IPS-18a (cell line): ENCODE results near the gene RND2.
A peak's percentile ranks its signal among the peaks of the same experiment; 100 is the strongest.
"Not testable (repeated sequence)": the region's sequence is repeated elsewhere in the genome, so short reads cannot be mapped to it uniquely, and the experiment has no call there.

Experiments
- H3K27ac ChIP-seq: one replicate; pipeline ENCODE4 v1.5.1; 2013; ENCODE audit warnings: low read length
- H3K27me3 ChIP-seq: one replicate; pipeline ENCODE4 v1.6.1; 2013; ENCODE audit warnings: mild to moderate bottlenecking, low read length; ENCODE audit not compliant: control insufficient read depth, insufficient read depth
- H3K36me3 ChIP-seq: one replicate; pipeline ENCODE4 v1.6.1; 2013; ENCODE audit warnings: low read depth, low read length; ENCODE audit not compliant: control insufficient read depth
- H3K4me1 ChIP-seq: one replicate; pipeline ENCODE4 v1.6.1; 2013; ENCODE audit warnings: low read depth, low read length; ENCODE audit not compliant: control insufficient read depth
- H3K4me3 ChIP-seq: one replicate; pipeline ENCODE4 v1.5.1; 2013; ENCODE audit warnings: low read length
- H3K9ac ChIP-seq: one replicate; pipeline ENCODE4 v1.6.1; 2013; ENCODE audit warnings: mild to moderate bottlenecking, low read length, moderate library complexity
- H3K9me3 ChIP-seq: one replicate; pipeline ENCODE4 v1.6.1; 2013; ENCODE audit warnings: low read depth, low read length; ENCODE audit not compliant: control insufficient read depth

RND2 gene

GRCh38 chr17:42991471-42991870, 33.6 kb upstream of the RND2 start:
- H3K36me3 ChIP-seq = peaks cover 52% of the 10 kb centered on the region
- H3K4me3 ChIP-seq = no peak overlapping the region
- H3K9me3 ChIP-seq = no peaks in the 10 kb centered on the region
- no peak overlapping the region for H3K9ac ChIP-seq
- H3K4me1 ChIP-seq = no peaks in the 10 kb centered on the region
- H3K27ac ChIP-seq = no peak overlapping the region
- no peaks in the 10 kb centered on the region for H3K27me3 ChIP-seq

- Histone ChIP-seq H3K4me1 (peaks cover 7% of the 10 kb centered on the region), H3K9ac (no peak overlapping the region), H3K27ac (no peak overlapping the region), H3K4me3 (no peak overlapping the region), H3K9me3 (no peaks in the 10 kb centered on the region), H3K27me3 (no peaks in the 10 kb centered on the region), H3K36me3 (peaks cover 43% of the 10 kb centered on the region)
Measured at GRCh38 chr17:42992872-42993271, 32.2 kb upstream of the RND2 start.

GRCh38 chr17:42993913-42994312, 31.1 kb upstream of the RND2 start:
- not testable (repeated sequence) for H3K4me3 ChIP-seq, H3K4me1 ChIP-seq, H3K27ac ChIP-seq, H3K27me3 ChIP-seq, H3K9ac ChIP-seq, H3K9me3 ChIP-seq
- peaks cover 38% of the 10 kb centered on the region for H3K36me3 ChIP-seq

GRCh38 chr17:42997390-42997983, 27.5 kb upstream of the RND2 start:
- Histone ChIP-seq H3K27ac (no peak overlapping the region), H3K9ac (peak overlapping the region; percentile 43), H3K4me1 (peaks cover 12% of the 10 kb centered on the region), H3K9me3 (no peaks in the 10 kb centered on the region), H3K36me3 (peaks cover 38% of the 10 kb centered on the region), H3K27me3 (no peaks in the 10 kb centered on the region), H3K4me3 (peak overlapping the region; percentile 97)

GRCh38 chr17:42997984-42998938, 26.8 kb upstream of the RND2 start, which contains the start of gene RPL27:
Gene RPL27 (plus strand): TSS chr17:42998419. CDS start chr17:42998751, 332 bp downstream.
- Histone ChIP-seq H3K4me1 (peaks cover 12% of the 10 kb centered on the region), H3K4me3 (peak within 1 kb of the TSS; percentile 97), H3K9me3 (no peaks in the 10 kb centered on the region), H3K27me3 (no peaks in the 10 kb centered on the region), H3K36me3 (peaks cover 38% of the 10 kb centered on the region), H3K27ac (peak within 1 kb of the TSS; percentile 93), H3K9ac (peak within 1 kb of the TSS; percentile 97)

- H3K36me3 ChIP-seq = peaks cover 42% of the 10 kb centered on the region
- peak overlapping the region; percentile 97 for H3K9ac ChIP-seq
- peaks cover 12% of the 10 kb centered on the region for H3K4me1 ChIP-seq
- peak overlapping the region; percentile 93 for H3K27ac ChIP-seq
- H3K9me3 ChIP-seq = no peaks in the 10 kb centered on the region
- H3K4me3 ChIP-seq = peak overlapping the region; percentile 97
- H3K27me3 ChIP-seq = no peaks in the 10 kb centered on the region
Measured at GRCh38 chr17:42999003-42999525, 26.0 kb upstream of the RND2 start.

GRCh38 chr17:43000894-43001293, 24.1 kb upstream of the RND2 start:
- H3K9ac ChIP-seq, H3K9me3 ChIP-seq, H3K4me3 ChIP-seq, H3K27ac ChIP-seq, H3K27me3 ChIP-seq: not testable (repeated sequence)
- Histone ChIP-seq H3K4me1 (peaks cover 12% of the 10 kb centered on the region), H3K36me3 (peaks cover 42% of the 10 kb centered on the region)

GRCh38 chr17:43003542-43004172, 21.4 kb upstream of the RND2 start:
- H3K27me3 ChIP-seq = no peaks in the 10 kb centered on the region
- peaks cover 42% of the 10 kb centered on the region for H3K36me3 ChIP-seq
- no peak overlapping the region for H3K27ac ChIP-seq
- H3K9me3 ChIP-seq = no peaks in the 10 kb centered on the region
- peaks cover 10% of the 10 kb centered on the region for H3K4me1 ChIP-seq
- H3K4me3 ChIP-seq = no peak overlapping the region
- H3K9ac ChIP-seq = no peak overlapping the region

- Histone ChIP-seq H3K27ac (peak within 1 kb of the TSS; percentile 5), H3K4me3 (peak within 1 kb of the TSS; percentile 55), H3K27me3 (no peaks in the 10 kb centered on the region), H3K4me1 (peaks cover 4% of the 10 kb centered on the region), H3K9me3 (no peaks in the 10 kb centered on the region), H3K9ac (peak within 1 kb of the TSS; percentile 37), H3K36me3 (peaks cover 19% of the 10 kb centered on the region)
Measured at GRCh38 chr17:43006639-43007551, 18.1 kb upstream of the RND2 start, which contains the start of gene IFI35. Gene IFI35 (plus strand): TSS chr17:43006784. CDS start chr17:43006948, 164 bp downstream.

- Histone ChIP-seq H3K27me3 (no peaks in the 10 kb centered on the region), H3K9ac (no peak overlapping the region), H3K27ac (no peak overlapping the region), H3K36me3 (peaks cover 9% of the 10 kb centered on the region), H3K4me1 (peaks cover 10% of the 10 kb centered on the region), H3K4me3 (no peak overlapping the region), H3K9me3 (no peaks in the 10 kb centered on the region)
Measured at GRCh38 chr17:43010667-43011308, 14.2 kb upstream of the RND2 start.
